ENCODE measurements around the gene PYGM. TPM values are rescaled to one million over a fixed set of nuclear protein-coding genes. Genes with fewer than 3 reads are reported as not detected.

PYGM gene
- total and polyA plus RNA-seq, 2 of the 8 experiments (the other 6 are each of a cell fraction or from before 2014, with no cell fraction given) = 9.6 to 10.0 TPM

DNA sequence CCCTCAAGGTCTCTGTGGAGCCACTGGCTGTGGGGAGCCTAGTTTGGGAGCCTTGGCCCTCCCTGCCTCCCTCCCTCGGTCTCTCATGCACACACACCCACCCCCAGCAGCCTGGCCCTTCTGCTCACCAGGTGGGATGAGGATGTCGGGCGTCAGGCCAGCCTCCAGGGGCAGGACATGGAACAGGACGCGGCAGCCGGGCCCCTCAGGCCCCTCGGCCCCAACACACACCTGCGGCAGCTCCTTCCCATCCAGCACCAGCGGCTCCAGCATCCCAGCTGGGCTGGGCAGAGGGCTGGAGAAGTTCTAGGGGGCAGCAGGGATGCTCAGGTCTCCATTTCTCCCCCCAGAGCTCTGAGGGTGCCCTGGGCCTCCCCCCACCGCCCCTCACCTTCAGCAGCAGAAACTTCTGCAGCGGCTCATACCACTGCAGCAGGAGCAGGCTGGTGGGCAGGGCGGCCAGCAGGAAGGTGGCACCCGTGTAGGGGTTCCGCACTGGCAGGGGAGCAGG, 32.1 kb upstream of the PYGM start:
- POLR2A ChIA-PET (ENCODE audit: partially characterized antibody) = interaction anchor here (1.1 to 1.3 kb wide), 3 partner anchors 9 to 20 kb away, joined by 3 to 6 read pairs (median 3); no protein-coding TSS in a partner anchor
- H4K5ac ChIP-seq (ENCODE audit: insufficient read length, low read depth, low read length) = no peak overlapping the region
- H3K9ac ChIP-seq (replicated peaks in 1 of 4; ENCODE audit: extremely low read depth in 1 of 4, low read depth in 3 of 4, low read length in 3 of 4) = no peak overlapping the region
- WGBS, 2 experiments (ENCODE audit: extremely low coverage in 1 of 2, insufficient coverage in 1 of 2, insufficient read length in 1 of 2, insufficient replicate concordance in 2 of 2, low coverage in 1 of 2, low lambda C conversion rate in 2 of 2, missing lambda C conversion rate in 1 of 2) = 97% methylated on average over 6 of the region's 14 CpGs; no CpG with 5 or more reads in 1 of the 2 experiments
- H3K56ac ChIP-seq (replicated peaks; ENCODE audit: insufficient read length, low read depth, low read length) = no peak overlapping the region
- no peak overlapping the region for H2BK20ac ChIP-seq (ENCODE audit: low read length)
- H3K27ac ChIP-seq (ENCODE audit: low read depth, low read length) = no peak overlapping the region
- H3K14ac ChIP-seq (ENCODE audit: insufficient read length) = no peak overlapping the region
- CTCF ChIA-PET (ENCODE audit: partially characterized antibody) = interaction anchor here (0.7 to 2.3 kb wide), 7 partner anchors 9 to 102 kb away, joined by 3 to 7 read pairs (median 4); no protein-coding TSS in a partner anchor
- H3K23me2 ChIP-seq (ENCODE audit: low read depth, low read length) = no peaks in the 10 kb centered on the region
- no peaks in the 10 kb centered on the region for H3K4me1 ChIP-seq (replicated peaks in 1 of 4; ENCODE audit: control insufficient read depth in 3 of 4, insufficient read depth in 4 of 4, low read length in 3 of 4)
- DNase-seq (ENCODE audit: low read depth in 1 of 2, low spot score in 2 of 2) (no peak), FAIRE-seq (no peak)
- H3K36me3 ChIP-seq (ENCODE audit: control insufficient read depth in 2 of 4, insufficient read depth in 4 of 4, low read length in 3 of 4) = no peaks in the 10 kb centered on the region
- TF ChIP-seq CBX8 (IDR thresholded peaks at IDR 0.05; ENCODE audit: borderline replicate concordance, low read depth, low read length) = no peak
- no peak for TF ChIP-seq POLR2A (IDR thresholded peaks at IDR 0.05; ENCODE audit: control extremely low read depth in 1 of 2, low read depth in 2 of 2, low read length in 2 of 2)
- H3K79me1 ChIP-seq (ENCODE audit: low read depth, low read length) = no peaks in the 10 kb centered on the region
- no peak overlapping the region for H2BK12ac ChIP-seq (ENCODE audit: low read depth, low read length)
- no peak overlapping the region for H2AFZ ChIP-seq (ENCODE audit: low read length)
- H3K18ac ChIP-seq (ENCODE audit: extremely low read depth, low read length) = no peak overlapping the region
- no peaks in the 10 kb centered on the region for H3K27me3 ChIP-seq (replicated peaks in 1 of 4; ENCODE audit: control insufficient read depth in 3 of 4, extremely low read depth in 1 of 4, insufficient read depth in 3 of 4, low read length in 3 of 4)
- H4K20me1 ChIP-seq (replicated peaks in 1 of 2; ENCODE audit: control insufficient read depth in 1 of 2, insufficient read depth in 2 of 2, low read length in 2 of 2) = peaks cover 2 to 3% of the 10 kb centered on the region in 2 experiments
- H3K79me2 ChIP-seq (ENCODE audit: control insufficient read depth in 1 of 2, insufficient read depth in 2 of 2, low read length in 2 of 2) = no peaks in the 10 kb centered on the region
- no peak overlapping the region for H3K4me3 ChIP-seq (ENCODE audit: extremely low read depth in 1 of 4, insufficient read depth in 2 of 4, low read depth in 3 of 4, low read length in 4 of 4)
- no peak overlapping the region for H4K8ac ChIP-seq (ENCODE audit: extremely low read depth, insufficient read depth, low read length)
- H2BK5ac ChIP-seq (ENCODE audit: low read depth, low read length) = no peak overlapping the region
- no peak overlapping the region for H4K91ac ChIP-seq (replicated peaks; ENCODE audit: insufficient read length, low read length)
- no peak overlapping the region for H2BK15ac ChIP-seq (ENCODE audit: low read length)
- H2AK5ac ChIP-seq (ENCODE audit: low read depth, low read length) = no peak overlapping the region
- H2BK120ac ChIP-seq (replicated peaks; ENCODE audit: low read depth, low read length) = no peak overlapping the region
- no peak overlapping the region for H3K4ac ChIP-seq (replicated peaks; ENCODE audit: insufficient read length, low read depth, low read length)
- no peak overlapping the region for H3K23ac ChIP-seq (ENCODE audit: insufficient read length)
- no peak overlapping the region for H3K4me2 ChIP-seq (ENCODE audit: insufficient read depth in 1 of 2, low read depth in 2 of 2, low read length in 2 of 2)
- H3K9me3 ChIP-seq (ENCODE audit: insufficient read depth in 2 of 2, low read depth in 1 of 2, low read length in 1 of 2) = no peaks in the 10 kb centered on the region
